Measurements from ENCODE around the gene CDRT15.
"Not testable (repeated sequence)": the region's sequence is repeated elsewhere in the genome, so short reads cannot be mapped to it uniquely, and the experiment has no call there.

Gene CDRT15

DNA sequence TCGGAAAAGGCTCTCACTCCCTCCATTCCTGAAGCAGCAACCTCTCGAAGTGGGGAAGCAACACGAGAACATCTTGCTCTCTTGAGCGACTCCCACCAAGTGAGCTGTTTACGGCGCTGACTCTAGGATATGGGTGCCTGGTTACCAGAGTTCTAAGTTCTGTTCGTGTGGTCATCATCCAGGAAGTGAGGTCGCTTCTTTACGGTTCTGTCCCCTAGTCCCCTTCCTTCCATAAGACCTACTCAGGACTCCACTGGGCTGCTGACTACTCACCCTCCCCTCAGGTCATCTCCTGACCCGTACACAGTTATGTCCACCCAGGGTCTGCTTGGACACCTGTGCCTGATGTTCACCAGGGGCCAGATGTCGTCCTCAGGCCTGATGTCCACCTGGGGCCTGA, at the start of gene CDRT15:
Gene CDRT15 (minus strand): TSS at position 101 of the 400 bp plus-strand sequence. CDS start 29 bp downstream, at position 72.
- not testable (repeated sequence) for DNase-seq

DNA sequence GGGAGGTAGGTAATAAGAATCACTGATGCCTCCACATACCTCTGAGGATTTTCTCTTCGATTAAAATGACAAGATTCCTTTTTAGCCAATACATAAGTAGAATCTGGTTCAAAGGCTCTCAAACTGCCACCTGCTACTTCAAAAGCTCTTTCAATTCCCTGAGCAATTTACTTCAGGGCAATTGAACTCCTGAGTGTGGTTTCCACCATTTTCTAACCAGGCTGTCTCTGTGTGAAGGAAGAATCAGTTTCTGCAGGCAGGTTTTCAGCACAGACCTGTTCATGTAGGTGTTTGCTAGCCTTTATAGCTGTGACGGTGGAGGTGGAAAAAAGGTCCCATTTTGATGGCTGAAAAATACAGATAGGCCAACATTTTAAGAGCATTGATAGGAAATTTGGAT, 46.1 kb upstream of the CDRT15 start:
- no peak for DNase-seq

DNA sequence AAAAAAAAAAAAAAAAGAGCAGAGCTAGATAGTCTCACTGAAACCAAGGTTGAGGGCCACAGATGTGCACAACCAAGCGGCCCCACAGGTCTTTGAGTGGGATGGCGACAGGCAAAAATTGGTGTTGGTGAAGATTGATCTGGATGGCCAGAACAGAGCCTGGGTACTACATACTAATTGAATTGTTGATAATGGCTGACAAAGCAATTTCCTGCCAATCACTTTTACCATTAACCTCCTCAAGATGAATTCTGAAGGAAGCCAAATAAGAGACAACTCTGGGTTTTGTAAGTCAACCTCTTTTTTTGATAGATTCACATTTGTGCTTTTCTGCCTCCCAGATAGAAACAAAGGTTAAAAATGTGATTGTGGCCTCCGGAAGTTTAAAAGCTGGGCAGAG, 44.9 kb upstream of the CDRT15 start:
- DNase-seq: no peak

DNA sequence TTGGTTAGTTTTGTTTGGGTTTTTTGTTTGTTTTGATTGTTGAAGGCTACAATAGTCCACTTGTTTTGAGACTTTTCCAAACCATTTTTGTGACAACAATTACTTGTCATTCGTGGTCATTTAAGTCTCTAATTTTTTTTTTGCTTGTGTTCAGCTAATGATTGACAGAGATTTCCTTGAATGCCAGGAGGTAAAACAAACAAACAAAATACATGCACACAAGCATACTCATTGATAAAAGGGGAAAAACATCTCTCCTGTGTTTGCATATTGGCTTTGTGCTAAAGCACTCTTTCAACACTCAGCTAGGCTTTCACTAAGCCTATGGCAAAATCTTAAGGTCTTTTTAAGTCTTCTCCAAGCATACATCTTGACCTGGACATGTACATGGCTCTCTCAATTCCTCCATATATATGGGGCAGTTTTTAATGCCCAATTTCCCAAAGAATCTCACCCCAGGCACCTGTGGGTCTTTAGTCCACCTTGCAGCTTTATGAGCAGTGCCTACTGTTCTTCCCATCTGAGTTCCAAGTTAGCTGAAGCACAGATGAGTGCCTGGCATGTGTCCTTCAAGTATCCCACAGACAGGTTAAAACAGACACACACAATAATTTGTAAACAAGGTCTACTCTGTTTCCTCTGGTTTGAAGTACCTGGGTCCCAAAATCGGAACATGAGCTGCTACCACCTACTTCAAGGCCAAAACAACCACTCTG, 40.0 kb upstream of the CDRT15 start:
- DNase-seq: no peak

DNA sequence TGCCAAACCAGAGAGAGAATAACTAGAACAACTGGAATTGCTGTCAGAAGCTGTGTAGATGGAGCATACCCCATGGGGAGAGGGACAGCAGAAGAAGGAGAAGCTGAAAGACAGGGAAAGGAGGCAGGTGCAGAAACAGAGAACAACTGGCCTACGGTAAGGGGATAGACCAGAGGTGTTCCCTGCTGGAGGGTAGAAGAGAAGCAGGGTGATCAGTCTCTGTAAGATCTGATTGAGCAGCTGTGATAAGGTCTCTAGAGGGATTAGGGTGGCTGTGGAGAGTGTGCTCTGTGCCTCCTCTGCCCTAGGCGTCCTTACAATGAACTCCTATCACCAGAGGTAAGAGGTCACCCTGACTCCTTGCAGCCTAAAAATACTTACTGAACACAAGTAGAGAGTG, 33.8 kb upstream of the CDRT15 start:
- DNase-seq: no peak

DNA sequence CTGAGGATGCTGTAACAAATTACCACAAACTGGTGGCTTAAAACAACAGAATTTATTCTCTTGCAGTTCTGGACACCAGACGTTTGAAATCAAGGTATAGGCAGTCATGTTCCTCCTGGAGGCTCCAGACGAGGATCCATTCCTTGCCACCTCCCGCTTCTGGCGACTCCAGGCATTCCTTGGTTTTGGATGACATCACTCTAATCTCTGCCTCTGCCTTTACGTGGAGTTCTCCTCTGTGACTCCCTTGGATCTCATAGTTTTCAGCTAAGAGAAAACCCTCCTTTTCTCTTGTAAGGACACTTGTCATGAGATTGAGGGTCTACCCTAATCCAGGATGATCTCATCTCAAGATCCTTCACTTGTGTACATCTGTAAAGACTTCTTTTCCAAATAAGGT, 32.8 kb upstream of the CDRT15 start:
- no peak for DNase-seq

DNA sequence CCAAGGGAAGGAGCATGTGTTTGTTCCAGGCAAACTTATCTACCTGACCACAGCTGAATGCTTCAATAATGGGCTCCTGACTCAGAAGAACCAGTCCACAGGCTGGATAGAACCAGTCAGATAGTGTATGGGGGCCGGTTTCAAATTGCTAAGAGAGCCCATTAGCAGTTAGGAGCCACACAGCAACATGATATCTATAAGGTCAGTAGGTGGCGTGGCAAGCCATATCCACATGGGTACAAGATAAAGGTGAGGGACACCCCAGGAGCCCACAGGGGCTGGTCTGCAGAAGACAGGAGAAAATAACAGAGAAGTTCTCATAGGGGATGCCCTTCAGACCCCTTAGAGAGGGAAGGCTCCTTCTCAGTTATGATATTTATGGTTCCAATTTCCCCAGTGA, 31.6 kb upstream of the CDRT15 start:
- DNase-seq: peak; percentile 3

DNA sequence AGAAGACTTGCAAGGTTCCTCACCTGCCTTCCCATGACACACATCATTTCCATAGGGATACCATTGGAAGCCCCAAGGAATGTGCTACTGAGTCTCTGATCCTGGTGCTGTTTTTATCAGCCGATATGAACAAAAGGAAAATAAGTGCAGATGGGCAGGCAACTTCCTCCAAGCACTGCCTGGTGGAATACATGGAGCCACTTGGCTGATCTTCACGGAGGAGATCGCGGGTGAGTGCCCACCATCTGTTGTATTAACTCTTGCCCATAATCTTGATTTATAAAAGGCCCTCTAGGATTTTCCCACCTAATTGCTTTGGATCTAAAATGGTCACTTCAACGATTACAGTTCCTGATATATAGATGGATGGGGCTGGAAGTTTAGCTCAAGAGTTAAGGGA, 24.7 kb upstream of the CDRT15 start:
- no peak for DNase-seq

DNA sequence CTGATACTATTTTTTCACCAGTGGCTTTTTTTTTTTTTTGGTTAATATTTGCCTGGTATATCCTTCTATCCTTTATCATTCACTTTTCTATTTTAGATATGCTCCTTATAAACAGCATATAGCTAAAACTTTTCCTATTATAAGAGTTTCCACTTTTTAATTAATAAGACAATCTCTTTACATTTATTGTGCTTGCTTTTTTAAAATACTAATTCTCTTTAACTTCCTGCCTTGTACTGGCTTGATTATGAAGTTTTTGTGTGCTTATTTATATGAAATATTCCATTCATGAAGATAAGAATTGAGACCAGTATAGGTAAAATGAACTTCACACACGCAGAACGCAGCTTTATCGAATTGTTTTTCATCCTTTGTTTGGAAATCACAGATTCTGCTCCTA, 9.0 kb upstream of the CDRT15 start:
- no peak for DNase-seq

DNA sequence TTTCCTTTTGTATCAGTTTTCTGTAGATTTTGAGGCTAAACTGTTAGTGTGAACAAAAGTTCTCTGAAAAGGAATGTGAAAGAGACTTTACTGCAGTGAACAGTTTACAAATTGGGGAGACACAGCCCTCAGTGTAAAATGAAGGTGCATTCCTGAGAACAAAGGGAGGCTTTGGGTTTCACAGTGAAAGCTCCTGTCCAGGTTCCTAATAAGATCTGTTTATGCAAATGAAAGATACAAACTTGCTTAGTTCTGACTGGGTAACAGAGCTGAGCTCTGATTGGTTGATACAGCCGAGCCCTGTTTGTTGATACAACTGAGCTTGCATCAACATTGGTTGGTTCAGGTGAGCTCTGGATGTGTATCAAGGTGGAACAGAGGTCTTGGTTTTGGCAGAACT, 8.3 kb upstream of the CDRT15 start:
- no peak for DNase-seq

DNA sequence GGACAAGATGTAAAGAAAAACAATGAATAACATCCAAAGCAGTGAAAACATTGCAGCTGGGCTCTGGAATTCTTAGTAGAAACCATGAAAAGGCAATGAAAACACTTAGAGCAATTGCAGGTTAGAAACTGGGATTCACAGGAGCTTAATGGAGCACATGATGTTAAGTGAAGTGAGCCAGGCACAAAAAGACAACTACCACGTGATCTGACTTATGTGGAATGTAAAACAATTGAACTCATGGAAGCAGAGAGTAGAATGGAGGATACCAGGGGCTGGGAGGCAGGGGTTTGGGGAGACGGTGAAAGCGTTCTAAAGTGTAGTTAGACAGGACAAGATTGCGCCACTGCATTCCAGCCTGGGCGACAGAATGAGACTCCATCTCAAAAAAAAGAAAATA, 2.6 kb upstream of the CDRT15 start:
- not testable (repeated sequence) for DNase-seq

DNA sequence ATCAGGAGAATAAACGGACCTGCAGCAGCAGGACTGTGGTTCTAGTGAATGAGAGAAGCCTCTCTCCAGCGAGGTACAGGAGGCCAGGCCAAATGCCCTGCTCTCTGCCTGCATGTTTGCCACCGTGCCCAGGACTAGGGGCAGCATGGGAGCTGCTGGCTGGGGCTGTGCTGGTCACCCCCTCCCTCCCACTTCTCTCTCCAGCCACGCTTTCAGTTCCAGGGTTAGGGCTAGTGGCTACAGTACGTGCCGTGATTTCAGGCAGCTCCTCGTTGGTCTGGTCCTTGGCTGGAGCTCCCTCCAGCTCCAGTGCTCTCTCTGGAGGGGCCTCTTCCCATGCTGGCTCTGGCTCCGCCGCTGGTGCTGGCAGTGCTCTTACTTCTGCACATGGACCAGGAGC, 630 bp downstream of the CDRT15 start:
- not testable (repeated sequence) for DNase-seq

DNA sequence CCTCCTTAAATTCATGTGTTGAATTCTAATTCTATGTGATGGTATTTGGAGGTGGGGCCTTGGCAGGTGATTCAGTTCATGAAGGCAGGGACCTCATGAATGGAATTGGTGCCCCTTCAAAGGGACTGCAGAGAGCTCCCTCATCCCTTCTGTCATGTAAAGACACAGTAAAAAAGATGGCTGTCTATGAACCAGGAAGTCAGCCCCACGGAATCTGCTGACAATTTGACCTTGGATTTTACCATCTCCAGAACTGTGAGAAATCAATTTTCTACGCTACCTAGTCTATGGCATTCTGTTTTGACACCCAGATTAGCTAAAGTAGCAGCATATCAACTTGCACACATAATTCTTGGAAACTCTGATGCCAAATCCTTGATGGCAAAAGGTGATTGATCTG, 1.6 kb downstream of the CDRT15 start:
- not testable (repeated sequence) for DNase-seq

DNA sequence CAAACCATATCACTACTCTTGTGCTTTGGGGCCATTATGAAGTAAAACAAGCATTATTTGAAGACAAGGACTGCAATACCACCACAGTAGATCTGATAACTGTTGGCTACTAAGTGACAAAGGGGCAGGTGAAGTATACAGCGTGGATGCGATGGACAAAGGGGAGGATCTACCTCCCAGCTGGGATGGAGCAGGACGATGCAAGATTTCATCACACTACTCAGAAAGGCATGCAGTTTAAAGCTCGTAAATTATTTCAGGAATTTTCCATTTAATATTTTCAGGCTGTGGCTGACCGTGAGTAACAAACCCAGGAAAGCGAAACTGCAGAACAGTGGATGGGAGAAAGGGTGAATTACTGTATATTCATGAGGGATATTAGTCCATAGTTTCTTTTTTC, 5.5 kb downstream of the CDRT15 start:
- not testable (repeated sequence) for DNase-seq

DNA sequence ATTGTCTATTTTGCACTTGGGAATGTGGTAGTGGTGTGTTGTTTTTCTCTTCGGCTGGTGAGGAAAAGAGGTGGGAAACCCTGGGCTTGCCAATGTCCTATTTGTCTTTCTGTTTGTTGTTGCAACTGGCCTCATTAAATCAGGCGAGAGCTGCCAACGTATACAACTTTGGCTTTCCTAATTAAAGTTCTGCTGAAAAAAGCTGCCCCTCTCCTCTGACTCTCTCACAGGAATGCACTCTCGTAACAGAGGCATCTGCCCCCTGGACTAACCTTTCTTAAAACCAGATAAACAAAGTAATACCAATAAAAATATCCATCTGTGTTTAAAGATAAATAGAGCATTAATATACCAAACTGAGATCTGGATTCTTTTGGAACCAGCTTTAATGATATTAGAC, 7.8 kb downstream of the CDRT15 start:
- DNase-seq: no peak

DNA sequence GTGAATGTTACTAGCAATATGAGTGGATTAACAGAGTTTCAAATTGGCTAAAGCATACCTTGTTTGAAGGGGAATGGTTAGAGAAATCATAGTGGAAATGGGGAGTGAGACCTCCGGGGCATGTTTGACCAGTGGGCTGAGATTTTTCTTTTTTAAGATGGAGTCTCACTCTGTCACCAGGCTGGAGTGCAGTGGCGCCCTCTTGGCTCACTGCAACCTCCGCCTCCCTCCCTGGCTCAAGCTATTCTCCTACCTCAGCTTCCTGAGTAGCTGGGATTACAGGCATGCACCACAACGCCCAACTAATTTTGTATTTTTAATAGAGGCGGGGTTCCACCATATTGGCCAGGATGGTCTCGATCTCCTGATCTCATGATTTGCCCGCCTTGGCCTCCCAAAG, 9.6 kb downstream of the CDRT15 start:
- no peak for DNase-seq

DNA sequence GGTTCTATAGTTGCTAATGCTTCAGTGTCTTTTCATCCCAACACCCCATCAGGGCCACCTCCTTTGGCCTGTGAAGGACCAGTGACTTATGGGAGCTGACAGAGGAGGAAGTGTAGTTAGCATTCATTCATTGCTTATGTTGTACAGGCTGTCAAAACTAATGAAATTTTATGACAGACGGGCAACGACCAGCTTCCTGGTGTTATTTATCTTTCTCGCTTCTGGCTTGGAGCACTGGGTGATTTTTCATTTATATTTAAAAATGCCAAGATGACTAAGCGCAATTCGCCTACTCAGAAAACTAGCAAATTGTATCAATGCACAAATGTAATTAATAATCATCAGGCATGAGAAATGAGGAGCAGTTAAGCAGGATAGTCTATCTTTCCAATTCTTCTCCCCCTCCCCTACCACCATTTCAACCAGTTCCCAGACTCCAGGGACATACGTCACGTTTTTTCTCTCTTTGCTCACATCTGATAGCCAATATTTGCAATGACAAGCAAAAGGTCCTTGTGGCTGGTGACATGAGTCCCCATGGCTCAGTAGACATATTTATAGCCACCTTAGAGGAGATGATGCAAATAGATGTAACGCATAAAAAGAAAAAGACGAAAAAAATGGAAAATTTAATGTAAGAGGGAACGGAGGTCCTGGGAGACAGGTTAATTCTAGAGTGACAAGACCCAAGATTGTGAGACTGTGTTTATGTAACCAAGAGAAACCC, 11.2 kb downstream of the CDRT15 start:
- DNase-seq: no peak

DNA sequence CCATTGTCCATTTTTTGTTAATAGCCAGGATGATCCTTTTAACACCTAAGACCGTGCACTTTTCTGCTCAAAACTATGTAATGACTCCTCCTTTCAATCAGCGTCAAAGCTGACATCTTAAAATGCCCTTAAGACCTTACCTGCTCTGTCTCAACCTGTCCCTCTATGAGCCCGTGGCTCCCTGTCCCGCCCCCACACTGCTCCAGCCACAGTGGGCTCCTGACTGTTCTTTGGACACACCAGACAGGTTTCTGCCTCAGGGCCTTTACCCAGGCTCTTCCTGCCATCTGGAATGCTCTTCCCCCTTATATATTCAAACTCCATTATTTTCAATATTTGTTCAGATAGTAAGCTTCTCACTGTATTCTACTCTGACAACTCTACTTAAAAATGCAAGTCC, 14.1 kb downstream of the CDRT15 start:
- DNase-seq: no peak

DNA sequence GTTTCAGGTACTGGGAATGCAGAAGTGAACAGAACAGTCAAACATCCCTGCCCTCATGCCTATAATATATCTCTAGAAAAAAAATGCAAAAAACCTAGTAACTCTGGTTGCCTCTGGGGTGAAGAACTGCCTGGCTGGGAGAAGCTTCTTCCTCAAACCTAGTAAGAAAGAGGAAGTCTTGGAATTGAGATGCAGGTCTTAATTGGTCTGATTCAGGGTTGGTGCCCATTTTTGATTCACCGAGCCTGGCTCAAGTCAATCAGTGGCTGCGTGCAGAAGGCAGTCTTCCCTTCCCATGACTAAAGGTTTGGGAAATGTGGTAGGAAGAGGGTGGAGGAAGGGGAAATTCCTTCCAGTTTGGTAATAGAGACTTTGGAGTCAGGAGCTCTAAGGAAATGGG, 22.4 kb downstream of the CDRT15 start:
- DNase-seq: no peak

DNA sequence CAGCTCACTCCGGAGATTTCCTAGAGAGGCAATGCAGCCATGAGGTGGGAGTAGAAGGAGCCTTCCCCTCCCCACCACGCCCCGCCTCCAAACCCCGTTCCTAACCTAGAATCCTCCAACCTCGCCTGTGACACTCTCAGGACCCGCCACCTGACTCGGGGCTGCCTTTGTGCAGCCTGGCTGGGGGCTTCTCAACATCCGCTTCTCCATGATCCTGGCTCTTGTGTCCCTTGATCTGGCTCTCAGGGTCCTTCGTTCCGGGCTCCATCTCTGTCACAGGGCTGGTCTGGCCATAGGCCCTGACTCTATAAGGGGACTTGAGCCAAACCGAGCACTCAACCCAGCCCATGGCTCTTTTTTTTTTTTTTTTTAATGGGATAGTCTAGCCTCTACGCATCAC, 24.3 kb downstream of the CDRT15 start:
- DNase-seq: no peak

DNA sequence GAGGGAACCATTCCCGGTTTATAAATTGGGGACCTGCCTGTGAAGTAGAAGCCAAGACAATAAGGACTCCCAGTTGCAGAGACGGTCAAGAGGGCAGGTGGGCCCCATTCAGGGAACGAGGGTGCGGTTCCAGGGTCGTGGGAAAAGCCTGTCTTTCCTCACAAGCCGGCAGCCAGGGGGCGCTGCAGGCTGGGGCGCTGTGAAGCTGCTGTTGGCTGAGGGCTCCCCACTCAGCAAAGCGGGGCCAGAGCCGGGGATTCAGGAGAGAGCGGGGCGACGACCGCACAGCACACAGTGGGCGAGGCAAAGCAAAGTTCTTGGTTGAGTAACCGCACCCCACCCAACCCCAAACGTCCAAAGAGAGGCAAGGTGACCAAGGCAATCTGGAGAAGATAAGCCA, 24.9 kb downstream of the CDRT15 start:
- DNase-seq: no peak

DNA sequence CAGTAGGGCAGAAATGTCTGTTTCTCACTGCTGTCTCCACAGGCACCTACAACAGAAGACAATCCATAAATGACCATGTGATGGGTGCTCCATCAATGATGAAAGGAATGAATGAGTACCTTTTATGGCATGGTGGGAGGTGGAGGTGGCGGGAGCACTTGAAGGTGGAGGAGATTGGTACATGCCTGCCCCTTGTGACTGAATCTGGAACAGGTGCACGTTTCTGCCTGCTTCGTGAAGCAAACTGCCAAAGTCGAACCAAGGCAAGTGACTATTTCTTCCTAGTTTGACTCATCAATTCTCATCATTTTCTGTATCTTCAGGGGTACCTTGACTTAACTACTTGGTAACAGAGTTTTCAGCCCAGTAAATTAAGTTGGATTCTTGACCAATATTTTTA, 25.4 kb downstream of the CDRT15 start:
- DNase-seq: no peak

DNA sequence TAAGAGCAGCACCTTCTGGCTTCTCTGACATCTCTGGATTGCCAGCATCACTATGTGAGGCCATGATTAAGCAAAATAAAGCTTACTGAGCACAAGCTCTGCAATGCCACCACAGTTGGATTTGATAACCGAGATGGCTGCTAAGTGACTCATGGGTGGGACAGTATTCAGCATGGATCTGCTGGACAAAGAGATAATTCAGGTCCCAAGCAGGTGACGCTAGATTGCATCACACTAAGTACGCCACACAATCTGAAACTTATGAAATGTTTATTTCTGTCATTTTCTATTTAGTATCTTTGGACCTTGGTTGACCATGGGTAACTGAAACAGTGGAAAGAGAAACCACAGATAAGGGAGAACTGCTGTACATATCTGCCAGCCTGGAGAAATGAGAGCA, 27.4 kb downstream of the CDRT15 start:
- DNase-seq: no peak

DNA sequence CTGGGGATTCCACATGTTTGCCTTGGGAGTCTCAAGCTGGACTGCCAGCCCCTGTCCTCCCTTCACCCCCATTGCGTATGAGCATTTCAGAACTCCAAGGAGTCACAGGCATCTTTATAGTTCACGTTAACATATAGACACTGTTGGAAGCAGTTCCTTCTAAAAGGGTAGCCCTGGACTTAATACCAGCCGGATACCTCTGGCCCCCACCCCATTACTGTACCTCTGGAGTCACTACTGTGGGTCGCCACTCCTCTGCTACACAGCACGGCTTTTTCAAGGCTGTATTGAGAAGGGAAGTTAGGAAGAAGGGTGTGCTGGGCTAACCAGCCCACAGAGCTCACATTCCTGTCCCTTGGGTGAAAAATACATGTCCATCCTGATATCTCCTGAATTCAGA, 28.9 kb downstream of the CDRT15 start:
- no peak for DNase-seq

DNA sequence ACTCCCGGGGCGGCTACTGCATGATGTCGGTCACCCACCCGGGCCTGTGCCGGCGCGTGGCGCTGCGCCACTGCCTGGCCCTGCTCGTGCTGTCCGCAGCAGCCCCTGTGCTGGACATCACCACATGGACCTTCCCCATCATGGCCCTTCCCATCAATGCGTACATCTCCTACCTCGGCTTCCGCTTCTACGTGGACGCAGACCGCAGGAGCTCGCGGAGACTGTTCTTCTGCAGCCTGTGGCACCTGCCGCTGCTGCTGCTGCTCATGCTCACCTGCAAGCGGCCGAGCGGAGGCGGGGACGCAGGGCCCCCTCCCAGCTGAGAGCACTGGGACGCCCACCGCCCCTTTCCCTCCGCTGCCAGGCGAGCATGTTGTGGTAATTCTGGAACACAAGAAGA, 29.8 kb downstream of the CDRT15 start:
- no peak for DNase-seq

Data from CD4-positive, alpha-beta T cell treated with Interleukin-4 for 4 hours (primary cell).